HepG2 (cell line): ENCODE measurements around the gene LUC7L. TPM values are rescaled to one million over a fixed set of nuclear protein-coding genes. Genes with fewer than 3 reads are reported as not detected.
A peak's percentile ranks its signal among the peaks of the same experiment; 100 is the strongest.

Experiments used
- ATAC-seq: fragments of 200-7000 bp; cut with Tn5 transposase; 3 replicates; pipeline ENCODE4 v1.9.1; 2020; ENCODE audit warnings: mild to moderate bottlenecking, moderate library complexity
- BruUV-seq: library from RNA; stranded (reverse); fragments of 400-500 nt; replicated peaks from 2 replicates; lab custom pipeline; 2021; lab: Mats Ljungman, UMichigan
- CTCF ChIA-PET: fragments of 300-600 bp; formaldehyde crosslinking; extraction: SDS; loops from one replicate; lab custom pipeline; 2021; ENCODE audit warnings: low total read pairs, inconsistent platforms, low intra/inter-chr PET ratio; lab: Yijun Ruan, JAX
- POLR2A ChIA-PET: fragments of 350-600 bp; sonication (Branson Sonifier 250); formaldehyde crosslinking; loops from one replicate; lab custom pipeline; 2020; ENCODE audit warnings: antibody characterized with exemption, inconsistent platforms; lab: Yijun Ruan, JAX
- DNase-seq: peaks from one replicate; pipeline ENCODE4 v3.0.0-alpha.2; 2015; ENCODE audit warnings: low spot score
- FAIRE-seq: peaks from 3 replicates; lab custom pipeline; 2011; peaks lifted over from hg19 to GRCh38; lab: Jason Lieb, UNC
- H2AFZ ChIP-seq: one replicate; pipeline ENCODE4 v1.6.1; 2011; ENCODE audit warnings: low read length, inconsistent platforms
- H3K27ac ChIP-seq: fragments of 300-600 bp; 3 replicates; pipeline ENCODE4 v1.8.0; 2011; ENCODE audit warnings: mixed run types, mild to moderate bottlenecking, mixed read lengths, low read length, inconsistent platforms; ENCODE audit not compliant: insufficient read depth; ENCODE audit errors: extremely low read length
- H3K27me3 ChIP-seq, 2 experiments: fragments of 200-600 bp in 1 of 2; 2 replicates in 1 of 2; 3 replicates in 1 of 2; pipeline versions ENCODE4 v1.6.0 to v1.8.0; 2011; ENCODE audit warnings: low read length in 2 of 2, mild to moderate bottlenecking in 2 of 2, moderate library complexity in 2 of 2, inconsistent platforms in 1 of 2; ENCODE audit not compliant: insufficient read depth in 2 of 2, control insufficient read depth in 1 of 2
- H3K36me3 ChIP-seq, 2 experiments: fragments of 200-600 bp in 1 of 2; replicated peaks in 1 of 2; 2 replicates in 1 of 2; 3 replicates in 1 of 2; pipeline versions ENCODE4 v1.5.1 to v1.8.0; 2011; ENCODE audit warnings: low read length in 2 of 2, inconsistent platforms in 1 of 2; ENCODE audit not compliant: insufficient read depth in 2 of 2, control insufficient read depth in 1 of 2
- H3K4me1 ChIP-seq: 2 replicates; pipeline ENCODE4 v1.5.1; 2012; ENCODE audit warnings: low read length, inconsistent platforms; ENCODE audit not compliant: insufficient read depth
- H3K4me2 ChIP-seq: 2 replicates; pipeline ENCODE4 v1.6.0; 2011; ENCODE audit warnings: low read depth, low read length, inconsistent platforms
- H3K4me3 ChIP-seq, 3 experiments: fragments of 200-600 bp in 1 of 3; sonication (generic), shearing (Covaris generic) in 1 of 3; replicated peaks in 1 of 3; 2 replicates each; pipeline ENCODE4 v1.5.1; 2011 to 2016; ENCODE audit warnings: low read length in 3 of 3, inconsistent platforms in 2 of 3, low read depth in 2 of 3, mild to moderate bottlenecking in 2 of 3, control low read depth in 1 of 3, mixed read lengths in 1 of 3; ENCODE audit not compliant: insufficient read depth in 1 of 3
- H3K79me2 ChIP-seq: one replicate; pipeline ENCODE4 v1.6.1; 2011; ENCODE audit warnings: low read length, inconsistent platforms; ENCODE audit not compliant: insufficient read depth
- H3K9ac ChIP-seq: 2 replicates; pipeline ENCODE4 v1.6.0; 2011; ENCODE audit warnings: mild to moderate bottlenecking, low read depth, low read length, inconsistent platforms; ENCODE audit not compliant: insufficient read depth
- H3K9me3 ChIP-seq: 2 replicates; pipeline ENCODE4 v1.5.1; 2012; ENCODE audit warnings: mild to moderate bottlenecking, low read length
- H4K20me1 ChIP-seq: 2 replicates; pipeline ENCODE4 v1.6.0; 2011; ENCODE audit warnings: inconsistent platforms, mild to moderate bottlenecking, low read length, moderate library complexity; ENCODE audit not compliant: insufficient read depth
- BHLHE40 ChIP-seq: IDR thresholded peaks from 2 replicates; pipeline ENCODE4 v1.6.1; 2011; ENCODE audit warnings: low read length, improper control_type of control experiment
- MXD4 ChIP-seq: IDR thresholded peaks from 2 replicates; pipeline ENCODE4 v1.6.1; 2016; ENCODE audit warnings: mild to moderate bottlenecking, missing biosample characterization, missing genetic modification reagents
- SNRNP70 ChIP-seq: fragments of 200-400 bp; formaldehyde crosslinking; IDR thresholded peaks from 2 replicates; pipeline ENCODE4 v1.6.1; 2017; ENCODE audit warnings: mild to moderate bottlenecking, low read depth, low read length, moderate library complexity
- TBP ChIP-seq: sonication (generic); formaldehyde crosslinking; IDR thresholded peaks from 2 replicates; pipeline ENCODE4 v1.5.0; 2020; ENCODE audit warnings: missing genetic modification reagents
- ZFX ChIP-seq: sonication (generic); formaldehyde crosslinking; IDR thresholded peaks from 2 replicates; pipeline ENCODE4 v1.4.0; 2020; ENCODE audit warnings: mild to moderate bottlenecking, low read depth, missing genetic modification reagents, moderate library complexity
- ZNF777 ChIP-seq: sonication (generic); formaldehyde crosslinking; IDR thresholded peaks from 2 replicates; pipeline ENCODE4 v1.4.0; 2020; ENCODE audit warnings: missing genetic modification reagents
- WGBS: methylation state at CpG from one replicate; pipeline ENCODE4 v1.1.6; 2017; ENCODE audit warnings: low lambda C conversion rate; 5-methylcytosine and 5-hydroxymethylcytosine counted together
- in situ Hi-C: cut with HindIII; loops from 2 replicates; pipeline ENCODE4 v1.10.0; 2017; ENCODE audit warnings: low pct_unique_long_range_greater_than_20kb; ENCODE audit not compliant: extremely low pct_ligation_motif_present
- intact Hi-C: fragments of 100-400 bp; cut with micrococcal nuclease; formaldehyde crosslinking; loops from one replicate; pipeline ENCODE4 v1.10.0; 2022; ENCODE audit not compliant: unreplicated experiment
- polyA plus RNA-seq, 8 experiments: library from polyadenylated mRNA; depleted of rRNA in 3 of 8; stranded (reverse) in 7 of 8; unstranded in 1 of 8; fragments of >200 nt; fragmentation: Illumina TruSeq in 4 of 8; extraction: Trizol in 4 of 8; gene quantifications; 2 replicates each; pipeline versions ENCODE4 v1.2.1 to v1.2.3, GENCODE V29; 2011 to 2016; ENCODE audit warnings: low read depth in 4 of 8, missing spikeins in 1 of 8, mixed read lengths in 1 of 8; ENCODE audit not compliant: insufficient read depth in 1 of 8
- total RNA-seq, 5 experiments: library from RNA; depleted of rRNA; stranded (reverse); fragments of >200 nt; fragmentation: Illumina TruSeq; extraction: Trizol; gene quantifications; 2 replicates each; pipeline ENCODE4 v1.2.3, GENCODE V29; 2016; ENCODE audit warnings: low read depth in 1 of 5
- TF ChIP-seq, protein P1 (sequence below): sonication (generic); formaldehyde crosslinking; IDR thresholded peaks from 2 replicates; pipeline ENCODE4 v1.5.0; 2020; ENCODE audit warnings: mild to moderate bottlenecking, missing genetic modification reagents, borderline replicate concordance
- TF ChIP-seq, protein P2 (sequence below): sonication (generic); formaldehyde crosslinking; IDR thresholded peaks from 2 replicates; pipeline ENCODE4 v1.4.0; 2020; ENCODE audit warnings: missing genetic modification reagents
- TF ChIP-seq, protein P3 (sequence below): sonication (generic); formaldehyde crosslinking; IDR thresholded peaks from 2 replicates; pipeline ENCODE4 v1.5.1; 2020; ENCODE audit warnings: mild to moderate bottlenecking, missing genetic modification reagents, moderate library complexity

LUC7L gene
- total and polyA plus RNA-seq, 2 of the 13 experiments (the other 11 are each of a cell fraction or from before 2014, with no cell fraction given): 48.7 to 56.9 TPM

DNA sequence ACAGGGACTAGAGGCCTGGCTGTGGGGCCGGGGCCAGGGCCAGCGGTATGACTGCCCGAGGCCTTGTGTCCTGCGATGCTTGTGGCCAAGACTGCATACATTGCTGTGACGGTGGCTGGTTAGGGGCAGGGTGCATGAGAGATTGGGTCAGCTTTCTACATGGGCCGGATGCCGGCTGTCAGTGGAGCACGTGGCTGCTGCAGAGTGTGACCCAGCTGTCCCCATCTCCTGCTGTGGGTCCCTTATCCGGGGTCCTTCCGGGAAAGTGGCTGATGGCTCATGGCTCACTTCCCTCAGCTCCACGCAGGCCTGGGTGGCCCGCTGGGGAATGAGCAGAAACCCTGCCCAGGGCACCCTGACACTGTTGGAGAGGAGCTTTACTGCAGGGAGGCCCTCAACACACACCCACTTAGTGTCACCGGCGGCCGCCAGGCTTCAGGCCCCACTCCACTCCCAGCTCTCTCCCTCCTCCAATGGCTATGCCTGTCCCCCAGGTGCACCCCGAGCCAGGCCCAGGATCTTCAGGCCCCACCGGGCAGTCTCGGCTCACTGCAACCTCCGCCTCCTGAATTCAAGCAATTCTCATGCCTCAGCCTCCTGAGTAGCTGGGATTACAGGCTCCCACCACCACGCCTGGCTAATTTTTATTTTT, 47.3 kb upstream of the LUC7L start:
- Histone ChIP-seq H3K27me3 (peaks cover 7 to 70% of the 10 kb centered on the region in 2 experiments), H3K4me3 (peak overlapping the region in 1 of 3 experiments; percentile 43; a peak in 1 of 6 replicates), H3K4me2 (peak overlapping the region; percentile 45; the same call in 1 of the 2 replicates), H3K79me2 (no peaks in the 10 kb centered on the region), H2AFZ (no peak overlapping the region), H3K27ac (no peak overlapping the region), H4K20me1 (no peaks in the 10 kb centered on the region), H3K36me3 (no peaks in the 10 kb centered on the region), H3K4me1 (peaks cover 30% of the 10 kb centered on the region), H3K9me3 (no peaks in the 10 kb centered on the region), H3K9ac (no peak overlapping the region)
- FAIRE-seq (no peak), ATAC-seq (peak; percentile 23), DNase-seq (no peak)
- ChIA-PET POLR2A (interaction anchor here (0.6 kb wide), 1 partner anchor 76 kb away, joined by 3 read pairs; the partner anchor contains the start of gene AXIN1), CTCF (no interaction called here)
- WGBS: 78% methylated on average over 4 of the region's 20 CpGs
- in situ Hi-C loops (no loop called here), intact Hi-C loops (no loop called here)
- no TSS peak for BruUV-seq
- TF ChIP-seq, protein P1, sequence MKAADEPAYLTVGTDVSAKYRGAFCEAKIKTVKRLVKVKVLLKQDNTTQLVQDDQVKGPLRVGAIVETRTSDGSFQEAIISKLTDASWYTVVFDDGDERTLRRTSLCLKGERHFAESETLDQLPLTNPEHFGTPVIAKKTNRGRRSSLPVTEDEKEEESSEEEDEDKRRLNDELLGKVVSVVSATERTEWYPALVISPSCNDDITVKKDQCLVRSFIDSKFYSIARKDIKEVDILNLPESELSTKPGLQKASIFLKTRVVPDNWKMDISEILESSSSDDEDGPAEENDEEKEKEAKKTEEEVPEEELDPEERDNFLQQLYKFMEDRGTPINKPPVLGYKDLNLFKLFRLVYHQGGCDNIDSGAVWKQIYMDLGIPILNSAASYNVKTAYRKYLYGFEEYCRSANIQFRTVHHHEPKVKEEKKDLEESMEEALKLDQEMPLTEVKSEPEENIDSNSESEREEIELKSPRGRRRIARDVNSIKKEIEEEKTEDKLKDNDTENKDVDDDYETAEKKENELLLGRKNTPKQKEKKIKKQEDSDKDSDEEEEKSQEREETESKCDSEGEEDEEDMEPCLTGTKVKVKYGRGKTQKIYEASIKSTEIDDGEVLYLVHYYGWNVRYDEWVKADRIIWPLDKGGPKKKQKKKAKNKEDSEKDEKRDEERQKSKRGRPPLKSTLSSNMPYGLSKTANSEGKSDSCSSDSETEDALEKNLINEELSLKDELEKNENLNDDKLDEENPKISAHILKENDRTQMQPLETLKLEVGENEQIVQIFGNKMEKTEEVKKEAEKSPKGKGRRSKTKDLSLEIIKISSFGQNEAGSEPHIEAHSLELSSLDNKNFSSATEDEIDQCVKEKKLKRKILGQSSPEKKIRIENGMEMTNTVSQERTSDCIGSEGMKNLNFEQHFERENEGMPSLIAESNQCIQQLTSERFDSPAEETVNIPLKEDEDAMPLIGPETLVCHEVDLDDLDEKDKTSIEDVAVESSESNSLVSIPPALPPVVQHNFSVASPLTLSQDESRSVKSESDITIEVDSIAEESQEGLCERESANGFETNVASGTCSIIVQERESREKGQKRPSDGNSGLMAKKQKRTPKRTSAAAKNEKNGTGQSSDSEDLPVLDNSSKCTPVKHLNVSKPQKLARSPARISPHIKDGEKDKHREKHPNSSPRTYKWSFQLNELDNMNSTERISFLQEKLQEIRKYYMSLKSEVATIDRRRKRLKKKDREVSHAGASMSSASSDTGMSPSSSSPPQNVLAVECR (CRISPR knock-in tag): peak; percentile 29; the same call in 1 of the 2 replicates
- TF ChIP-seq, protein P2, sequence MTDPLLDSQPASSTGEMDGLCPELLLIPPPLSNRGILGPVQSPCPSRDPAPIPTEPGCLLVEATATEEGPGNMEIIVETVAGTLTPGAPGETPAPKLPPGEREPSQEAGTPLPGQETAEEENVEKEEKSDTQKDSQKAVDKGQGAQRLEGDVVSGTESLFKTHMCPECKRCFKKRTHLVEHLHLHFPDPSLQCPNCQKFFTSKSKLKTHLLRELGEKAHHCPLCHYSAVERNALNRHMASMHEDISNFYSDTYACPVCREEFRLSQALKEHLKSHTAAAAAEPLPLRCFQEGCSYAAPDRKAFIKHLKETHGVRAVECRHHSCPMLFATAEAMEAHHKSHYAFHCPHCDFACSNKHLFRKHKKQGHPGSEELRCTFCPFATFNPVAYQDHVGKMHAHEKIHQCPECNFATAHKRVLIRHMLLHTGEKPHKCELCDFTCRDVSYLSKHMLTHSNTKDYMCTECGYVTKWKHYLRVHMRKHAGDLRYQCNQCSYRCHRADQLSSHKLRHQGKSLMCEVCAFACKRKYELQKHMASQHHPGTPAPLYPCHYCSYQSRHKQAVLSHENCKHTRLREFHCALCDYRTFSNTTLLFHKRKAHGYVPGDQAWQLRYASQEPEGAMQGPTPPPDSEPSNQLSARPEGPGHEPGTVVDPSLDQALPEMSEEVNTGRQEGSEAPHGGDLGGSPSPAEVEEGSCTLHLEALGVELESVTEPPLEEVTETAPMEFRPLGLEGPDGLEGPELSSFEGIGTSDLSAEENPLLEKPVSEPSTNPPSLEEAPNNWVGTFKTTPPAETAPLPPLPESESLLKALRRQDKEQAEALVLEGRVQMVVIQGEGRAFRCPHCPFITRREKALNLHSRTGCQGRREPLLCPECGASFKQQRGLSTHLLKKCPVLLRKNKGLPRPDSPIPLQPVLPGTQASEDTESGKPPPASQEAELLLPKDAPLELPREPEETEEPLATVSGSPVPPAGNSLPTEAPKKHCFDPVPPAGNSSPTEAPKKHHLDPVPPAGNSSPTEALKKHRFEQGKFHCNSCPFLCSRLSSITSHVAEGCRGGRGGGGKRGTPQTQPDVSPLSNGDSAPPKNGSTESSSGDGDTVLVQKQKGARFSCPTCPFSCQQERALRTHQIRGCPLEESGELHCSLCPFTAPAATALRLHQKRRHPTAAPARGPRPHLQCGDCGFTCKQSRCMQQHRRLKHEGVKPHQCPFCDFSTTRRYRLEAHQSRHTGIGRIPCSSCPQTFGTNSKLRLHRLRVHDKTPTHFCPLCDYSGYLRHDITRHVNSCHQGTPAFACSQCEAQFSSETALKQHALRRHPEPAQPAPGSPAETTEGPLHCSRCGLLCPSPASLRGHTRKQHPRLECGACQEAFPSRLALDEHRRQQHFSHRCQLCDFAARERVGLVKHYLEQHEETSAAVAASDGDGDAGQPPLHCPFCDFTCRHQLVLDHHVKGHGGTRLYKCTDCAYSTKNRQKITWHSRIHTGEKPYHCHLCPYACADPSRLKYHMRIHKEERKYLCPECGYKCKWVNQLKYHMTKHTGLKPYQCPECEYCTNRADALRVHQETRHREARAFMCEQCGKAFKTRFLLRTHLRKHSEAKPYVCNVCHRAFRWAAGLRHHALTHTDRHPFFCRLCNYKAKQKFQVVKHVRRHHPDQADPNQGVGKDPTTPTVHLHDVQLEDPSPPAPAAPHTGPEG (CRISPR knock-in tag): no peak
- TF ChIP-seq ZFX (CRISPR knock-in tag): peak; percentile 27; the same call in 1 of the 2 replicates
- TF ChIP-seq BHLHE40: no peak
- no peak for TF ChIP-seq ZNF777 (CRISPR knock-in tag)
- no peak for TF ChIP-seq SNRNP70
- peak; percentile 41; the same call in 1 of the 2 replicates for TF ChIP-seq MXD4 (CRISPR knock-in tag)
- TF ChIP-seq, protein P3, sequence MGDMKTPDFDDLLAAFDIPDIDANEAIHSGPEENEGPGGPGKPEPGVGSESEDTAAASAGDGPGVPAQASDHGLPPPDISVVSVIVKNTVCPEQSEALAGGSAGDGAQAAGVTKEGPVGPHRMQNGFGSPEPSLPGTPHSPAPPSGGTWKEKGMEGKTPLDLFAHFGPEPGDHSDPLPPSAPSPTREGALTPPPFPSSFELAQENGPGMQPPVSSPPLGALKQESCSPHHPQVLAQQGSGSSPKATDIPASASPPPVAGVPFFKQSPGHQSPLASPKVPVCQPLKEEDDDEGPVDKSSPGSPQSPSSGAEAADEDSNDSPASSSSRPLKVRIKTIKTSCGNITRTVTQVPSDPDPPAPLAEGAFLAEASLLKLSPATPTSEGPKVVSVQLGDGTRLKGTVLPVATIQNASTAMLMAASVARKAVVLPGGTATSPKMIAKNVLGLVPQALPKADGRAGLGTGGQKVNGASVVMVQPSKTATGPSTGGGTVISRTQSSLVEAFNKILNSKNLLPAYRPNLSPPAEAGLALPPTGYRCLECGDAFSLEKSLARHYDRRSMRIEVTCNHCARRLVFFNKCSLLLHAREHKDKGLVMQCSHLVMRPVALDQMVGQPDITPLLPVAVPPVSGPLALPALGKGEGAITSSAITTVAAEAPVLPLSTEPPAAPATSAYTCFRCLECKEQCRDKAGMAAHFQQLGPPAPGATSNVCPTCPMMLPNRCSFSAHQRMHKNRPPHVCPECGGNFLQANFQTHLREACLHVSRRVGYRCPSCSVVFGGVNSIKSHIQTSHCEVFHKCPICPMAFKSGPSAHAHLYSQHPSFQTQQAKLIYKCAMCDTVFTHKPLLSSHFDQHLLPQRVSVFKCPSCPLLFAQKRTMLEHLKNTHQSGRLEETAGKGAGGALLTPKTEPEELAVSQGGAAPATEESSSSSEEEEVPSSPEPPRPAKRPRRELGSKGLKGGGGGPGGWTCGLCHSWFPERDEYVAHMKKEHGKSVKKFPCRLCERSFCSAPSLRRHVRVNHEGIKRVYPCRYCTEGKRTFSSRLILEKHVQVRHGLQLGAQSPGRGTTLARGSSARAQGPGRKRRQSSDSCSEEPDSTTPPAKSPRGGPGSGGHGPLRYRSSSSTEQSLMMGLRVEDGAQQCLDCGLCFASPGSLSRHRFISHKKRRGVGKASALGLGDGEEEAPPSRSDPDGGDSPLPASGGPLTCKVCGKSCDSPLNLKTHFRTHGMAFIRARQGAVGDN (CRISPR knock-in tag): peak; percentile 75
- TF ChIP-seq TBP: no peak
